HG03139 (cell line): ENCODE measurements around the gene NSD2.

Experiments
- ATAC-seq: cut with Tn5 transposase; IDR thresholded peaks from one replicate; pipeline ENCODE4 v1.9.1; 2021; ENCODE audit not compliant: unreplicated experiment

NSD2 gene

GRCh38 chr4:1967512-1968149, 96.4 kb downstream of the NSD2 start:
- ATAC-seq, result no peak

DNA sequence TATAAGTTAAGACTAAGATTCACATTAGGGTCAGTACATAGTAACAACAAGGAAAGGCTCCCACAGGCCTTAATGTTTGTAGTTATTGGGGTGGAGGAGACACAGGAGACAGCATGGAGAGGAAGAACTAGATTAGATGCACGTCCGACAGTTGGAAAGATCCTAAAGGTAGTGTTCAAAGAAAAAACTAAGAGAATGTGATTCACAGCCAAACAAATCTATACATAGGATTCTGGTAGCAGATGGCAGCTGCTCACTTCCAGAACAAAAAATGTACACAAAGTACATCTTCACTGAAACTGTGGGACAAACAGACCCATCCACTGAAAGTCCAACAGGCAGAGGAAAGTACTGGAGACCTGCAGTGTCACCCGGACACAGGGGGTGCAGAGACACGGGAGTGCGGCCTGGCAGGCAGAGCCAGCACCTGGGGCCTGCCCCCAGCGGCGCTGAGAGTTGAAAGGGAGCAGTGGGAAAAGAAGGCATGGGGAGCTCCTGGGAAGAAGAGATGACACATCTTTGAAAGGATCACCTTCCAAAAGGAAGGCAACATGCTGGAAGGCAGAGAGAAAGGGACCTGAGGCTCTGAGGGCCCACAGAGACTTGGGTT, 97.6 kb downstream of the NSD2 start:
- no peak for ATAC-seq

- ATAC-seq, result no peak
Observed at GRCh38 chr4:1969928-1970723, 98.9 kb downstream of the NSD2 start.

DNA sequence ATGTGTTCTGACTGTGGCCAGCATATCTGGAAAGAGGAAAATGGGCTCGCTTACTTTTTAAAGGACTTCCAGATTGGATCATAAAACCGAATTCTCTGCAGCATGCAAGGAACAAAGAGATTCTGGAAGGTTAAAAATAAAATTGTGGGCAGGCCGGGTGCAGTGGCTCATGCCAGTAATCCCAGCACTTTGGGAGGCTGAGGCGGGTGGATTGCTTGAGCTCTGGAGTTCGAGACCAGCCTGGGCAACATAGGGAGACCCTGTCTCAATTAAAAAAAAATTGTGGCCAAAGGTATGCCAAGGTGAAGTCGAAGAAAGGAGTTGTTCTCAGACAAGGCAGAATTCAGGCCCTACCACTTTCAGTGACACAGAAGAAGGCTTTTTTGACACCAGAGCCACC, 99.7 kb downstream of the NSD2 start:
- no peak for ATAC-seq

DNA sequence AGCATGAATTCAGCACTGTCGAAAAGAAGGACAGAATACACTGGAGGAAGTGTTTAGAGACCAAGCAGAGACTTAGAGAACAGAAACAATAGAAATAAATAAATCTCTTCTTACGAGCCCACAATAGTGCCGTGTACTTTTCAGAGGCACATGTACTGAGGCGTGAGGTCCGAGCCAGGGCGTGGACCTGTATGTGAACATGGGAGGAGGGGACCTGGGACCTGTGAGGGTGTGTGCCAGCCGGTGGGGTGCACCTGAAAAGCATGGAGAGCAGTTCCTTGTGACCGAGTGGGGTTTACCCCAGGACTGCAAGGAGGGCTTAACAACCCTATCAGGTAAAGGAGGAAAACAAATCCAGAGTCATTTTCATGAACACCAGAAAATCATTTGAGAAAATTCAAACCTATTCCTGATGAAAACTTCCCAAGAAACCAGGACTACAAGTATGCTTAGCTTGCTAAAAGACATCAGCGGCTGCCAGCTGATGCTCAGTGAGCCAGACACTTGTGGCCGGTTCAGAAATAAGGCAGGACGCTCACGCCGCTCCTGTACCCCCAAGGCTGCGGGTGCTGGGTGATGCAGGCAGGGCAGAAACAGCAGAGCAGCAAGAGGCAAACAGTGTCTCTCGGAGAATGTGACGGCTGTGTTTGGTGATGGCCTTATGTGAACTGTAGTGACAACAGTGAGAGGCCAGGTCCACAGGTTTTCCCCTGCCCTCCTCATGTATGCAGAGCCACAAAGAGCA, 100.4 kb downstream of the NSD2 start:
- ATAC-seq, result no peak

DNA sequence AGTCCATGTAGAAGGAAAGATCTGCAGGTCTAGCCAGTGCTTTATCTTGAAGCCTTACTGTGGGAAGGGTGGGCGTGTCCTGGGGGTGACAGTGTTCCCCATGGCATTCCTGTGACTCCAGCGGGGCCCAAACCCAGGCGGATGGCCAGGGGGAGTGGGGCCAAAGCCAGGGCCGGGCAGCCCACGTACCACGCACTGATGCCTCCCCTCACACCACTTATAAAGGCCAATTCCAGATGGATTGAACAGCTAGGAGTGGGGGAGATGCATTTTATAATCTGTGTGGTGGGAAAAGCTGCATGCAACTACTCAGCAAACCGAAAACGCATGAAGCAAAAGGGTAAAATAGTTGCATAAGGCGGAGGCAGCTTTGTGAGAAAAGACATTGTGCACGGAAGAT, 101.2 kb downstream of the NSD2 start:
- no peak for ATAC-seq

DNA sequence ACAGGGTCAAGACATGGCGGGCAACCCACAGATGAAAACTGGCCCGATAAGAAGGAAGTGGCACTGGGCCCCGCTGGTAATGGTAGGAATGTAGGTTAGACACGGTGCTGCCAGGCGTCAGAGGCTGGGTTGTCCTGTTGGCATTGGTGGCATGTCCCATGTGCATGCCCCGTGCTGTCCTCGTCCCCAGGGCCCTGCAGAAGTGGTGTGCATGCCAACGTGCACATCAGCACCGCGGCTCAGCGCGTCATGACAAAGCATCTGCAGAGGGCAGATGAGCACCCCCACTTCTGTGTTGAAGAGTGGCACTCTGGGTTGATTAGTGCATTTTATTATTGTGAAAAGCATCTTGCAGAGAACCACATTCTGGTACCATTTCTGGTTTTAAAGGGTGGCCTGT, 102.0 kb downstream of the NSD2 start:
- ATAC-seq, result no peak

DNA sequence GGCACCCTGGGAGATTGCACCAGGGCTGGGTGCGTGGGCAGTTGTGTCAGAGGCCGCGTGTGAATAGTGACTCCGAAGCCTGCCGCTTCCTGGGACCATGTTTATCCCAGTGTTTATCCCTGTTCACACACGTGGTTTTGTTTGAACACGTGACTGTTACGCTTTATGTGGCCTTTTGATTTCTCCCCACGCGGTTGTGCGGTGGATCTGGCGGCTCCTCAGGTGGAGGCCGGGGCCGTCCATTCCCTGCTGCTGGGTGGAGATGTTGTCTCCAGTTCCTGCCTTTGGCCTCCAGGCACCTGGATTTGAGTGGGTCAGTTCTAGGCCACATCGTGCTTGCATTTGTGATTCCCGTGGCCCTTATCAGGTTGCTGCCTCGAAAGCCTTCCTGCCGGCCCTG, 102.5 kb downstream of the NSD2 start:
- ATAC-seq, result no peak

- no peak for ATAC-seq
Observed at GRCh38 chr4:1974840-1975239, 103.6 kb downstream of the NSD2 start.

DNA sequence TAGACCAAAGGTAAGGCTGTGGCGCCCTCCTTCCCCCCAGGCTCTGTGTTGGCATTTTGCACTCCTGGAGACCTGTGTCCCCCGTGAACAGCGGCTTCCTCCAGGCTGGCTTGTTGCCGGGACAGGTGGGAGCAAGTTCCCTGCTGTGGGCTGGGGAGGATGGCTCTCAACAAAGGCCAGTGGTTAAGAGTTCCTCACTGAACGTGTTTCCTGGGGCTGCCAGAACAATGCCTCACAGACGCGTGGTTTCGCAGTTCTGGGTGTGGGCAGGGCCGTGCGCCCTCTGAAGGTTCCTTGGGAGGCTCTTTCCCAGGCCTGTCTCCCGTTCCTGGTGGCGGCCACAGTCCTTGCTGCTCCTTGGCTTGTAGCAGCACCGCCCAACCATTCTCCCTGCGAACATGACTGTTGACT, 104.2 kb downstream of the NSD2 start:
- no peak for ATAC-seq

GRCh38 chr4:1975880-1976279, 104.7 kb downstream of the NSD2 start:
- ATAC-seq, result no peak

DNA sequence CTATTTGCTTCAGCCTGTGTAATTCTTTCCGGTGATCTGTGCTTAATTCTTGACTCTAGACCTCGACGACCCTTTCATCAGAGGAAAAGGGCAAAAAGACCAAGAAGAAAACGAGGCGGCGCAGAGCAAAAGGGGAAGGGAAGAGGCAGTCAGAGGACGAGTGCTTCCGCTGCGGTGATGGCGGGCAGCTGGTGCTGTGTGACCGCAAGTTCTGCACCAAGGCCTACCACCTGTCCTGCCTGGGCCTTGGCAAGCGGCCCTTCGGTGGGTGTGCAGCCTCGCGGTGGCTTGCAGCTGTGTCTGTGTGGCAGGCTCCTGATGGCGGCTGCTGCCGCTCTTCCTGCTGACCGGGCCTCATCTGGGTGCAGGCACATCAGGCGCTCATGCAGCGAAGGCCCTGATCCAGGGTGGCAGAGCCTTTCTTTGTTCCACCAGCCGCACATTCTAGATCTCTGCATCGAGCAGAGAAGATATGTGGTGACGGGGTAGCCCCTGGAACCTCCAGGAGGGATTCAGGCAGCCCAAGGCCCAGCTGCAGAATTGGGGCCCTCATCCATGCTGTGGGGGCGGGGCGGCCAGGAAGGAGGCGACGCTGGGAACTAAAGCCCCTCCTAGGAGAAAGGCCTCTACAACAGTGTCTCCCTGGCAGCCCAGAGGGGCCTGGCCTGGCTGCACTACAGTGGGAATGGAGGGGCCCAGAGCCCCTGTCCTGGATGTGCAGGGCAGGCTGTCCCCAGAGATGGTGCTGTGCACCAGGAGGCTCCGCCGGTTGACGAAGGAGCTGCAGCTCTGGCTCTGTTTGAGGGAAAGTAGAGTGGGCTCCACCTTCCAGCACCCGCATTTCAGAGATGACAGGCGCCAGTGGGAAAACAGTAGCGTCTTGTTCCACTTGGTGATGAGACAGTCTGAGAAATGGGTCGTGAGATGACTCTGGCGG, 105.5 kb downstream of the NSD2 start:
- ATAC-seq, result no peak

GRCh38 chr4:1978226-1978625, 107.0 kb downstream of the NSD2 start:
- ATAC-seq, result no peak

GRCh38 chr4:1978741-1979476, 107.7 kb downstream of the NSD2 start:
- no peak for ATAC-seq

GRCh38 chr4:1979477-1980196, 108.4 kb downstream of the NSD2 start:
- ATAC-seq, result no peak

DNA sequence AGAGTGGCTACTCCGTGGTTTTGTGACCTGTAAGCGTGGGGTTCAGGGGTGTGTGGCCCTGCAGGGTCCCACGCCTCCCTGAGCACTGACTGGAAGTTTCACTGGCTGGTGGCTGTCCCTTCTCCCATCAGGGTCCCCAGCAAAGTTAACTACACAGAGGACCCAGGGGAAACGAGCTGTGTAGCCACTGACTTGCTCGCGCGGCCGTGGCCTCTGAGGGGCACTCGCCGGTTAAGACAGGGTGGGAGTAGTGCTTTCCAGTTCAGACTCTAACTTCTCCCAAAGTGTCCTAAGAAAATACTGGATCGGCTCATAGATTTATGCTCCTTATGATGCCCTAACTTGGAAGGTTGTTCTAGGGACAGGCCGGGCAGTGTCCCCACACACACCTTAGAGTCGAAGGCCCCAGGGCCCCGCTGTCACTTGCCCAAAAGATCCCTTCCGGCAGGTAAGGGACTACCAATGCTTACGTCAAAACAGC, 109.4 kb downstream of the NSD2 start:
- no peak for ATAC-seq

GRCh38 chr4:1981251-1982058, 110.3 kb downstream of the NSD2 start:
- no peak for ATAC-seq
